ENCODE measurements around the gene APCS.
A peak's percentile ranks its signal among the peaks of the same experiment; 100 is the strongest.

The APCS gene, protein sequence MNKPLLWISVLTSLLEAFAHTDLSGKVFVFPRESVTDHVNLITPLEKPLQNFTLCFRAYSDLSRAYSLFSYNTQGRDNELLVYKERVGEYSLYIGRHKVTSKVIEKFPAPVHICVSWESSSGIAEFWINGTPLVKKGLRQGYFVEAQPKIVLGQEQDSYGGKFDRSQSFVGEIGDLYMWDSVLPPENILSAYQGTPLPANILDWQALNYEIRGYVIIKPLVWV

DNA sequence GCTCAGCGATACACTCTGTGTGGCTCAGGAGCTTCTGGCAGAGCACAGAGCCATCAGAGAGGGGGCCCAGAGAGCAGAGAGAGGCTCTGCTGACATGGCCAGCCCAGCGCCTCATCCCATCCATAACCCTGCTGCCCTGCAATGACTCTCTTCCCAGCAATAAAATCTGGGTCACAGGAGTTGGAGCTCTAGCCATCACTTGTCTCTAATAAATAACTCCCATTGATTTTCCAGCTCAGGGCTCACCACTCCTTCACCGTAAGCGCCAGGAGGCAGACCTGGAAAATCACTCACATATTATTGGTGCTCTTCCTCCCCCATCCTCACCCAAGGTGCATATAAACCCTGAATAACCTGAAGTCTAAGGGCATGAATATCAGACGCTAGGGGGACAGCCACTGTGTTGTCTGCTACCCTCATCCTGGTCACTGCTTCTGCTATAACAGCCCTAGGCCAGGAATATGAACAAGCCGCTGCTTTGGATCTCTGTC lies at the start of gene APCS:
TSS of gene APCS (plus strand) at position 366 of the 491 bp plus-strand sequence. CDS start at position 462, 96 bp downstream.
- no peak within 1 kb of the TSS for H3K4me3 ChIP-seq (replicated peaks in 1 of 2; ENCODE audit: low read depth in 2 of 2, low read length in 2 of 2)
- no peak for DNase-seq (ENCODE audit: low read depth in 2 of 2)
- TF ChIP-seq, protein P1, sequence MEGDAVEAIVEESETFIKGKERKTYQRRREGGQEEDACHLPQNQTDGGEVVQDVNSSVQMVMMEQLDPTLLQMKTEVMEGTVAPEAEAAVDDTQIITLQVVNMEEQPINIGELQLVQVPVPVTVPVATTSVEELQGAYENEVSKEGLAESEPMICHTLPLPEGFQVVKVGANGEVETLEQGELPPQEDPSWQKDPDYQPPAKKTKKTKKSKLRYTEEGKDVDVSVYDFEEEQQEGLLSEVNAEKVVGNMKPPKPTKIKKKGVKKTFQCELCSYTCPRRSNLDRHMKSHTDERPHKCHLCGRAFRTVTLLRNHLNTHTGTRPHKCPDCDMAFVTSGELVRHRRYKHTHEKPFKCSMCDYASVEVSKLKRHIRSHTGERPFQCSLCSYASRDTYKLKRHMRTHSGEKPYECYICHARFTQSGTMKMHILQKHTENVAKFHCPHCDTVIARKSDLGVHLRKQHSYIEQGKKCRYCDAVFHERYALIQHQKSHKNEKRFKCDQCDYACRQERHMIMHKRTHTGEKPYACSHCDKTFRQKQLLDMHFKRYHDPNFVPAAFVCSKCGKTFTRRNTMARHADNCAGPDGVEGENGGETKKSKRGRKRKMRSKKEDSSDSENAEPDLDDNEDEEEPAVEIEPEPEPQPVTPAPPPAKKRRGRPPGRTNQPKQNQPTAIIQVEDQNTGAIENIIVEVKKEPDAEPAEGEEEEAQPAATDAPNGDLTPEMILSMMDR (IDR thresholded peaks at IDR 0.05; ENCODE audit: low read depth, low read length), result no peak

DNA sequence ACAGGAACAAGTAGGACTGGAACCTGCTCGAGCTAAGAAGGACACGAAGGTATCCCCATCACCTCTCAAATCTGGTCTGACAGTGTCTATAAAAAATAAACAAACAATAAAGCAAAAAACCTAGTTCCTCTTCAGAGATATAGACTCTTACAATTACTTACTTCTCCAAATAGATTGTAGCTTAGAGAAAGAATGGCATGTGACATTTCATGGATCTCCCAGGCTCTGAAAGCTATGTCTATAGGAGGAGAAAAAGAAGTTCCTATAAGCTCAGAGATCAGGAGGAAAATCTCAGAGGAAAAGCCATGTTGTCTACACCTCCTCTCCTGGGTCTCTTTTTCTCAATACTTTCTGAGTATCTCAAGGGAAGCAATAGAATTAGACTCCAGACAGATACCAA lies 39.5 kb upstream of the APCS start:
- DNase-seq (ENCODE audit: low read depth in 2 of 2), result no peak
- TF ChIP-seq, protein P1 (IDR thresholded peaks at IDR 0.05; ENCODE audit: low read depth, low read length), result no peak
- no peak overlapping the region for H3K4me3 ChIP-seq (replicated peaks in 1 of 2; ENCODE audit: low read depth in 2 of 2, low read length in 2 of 2)

DNA sequence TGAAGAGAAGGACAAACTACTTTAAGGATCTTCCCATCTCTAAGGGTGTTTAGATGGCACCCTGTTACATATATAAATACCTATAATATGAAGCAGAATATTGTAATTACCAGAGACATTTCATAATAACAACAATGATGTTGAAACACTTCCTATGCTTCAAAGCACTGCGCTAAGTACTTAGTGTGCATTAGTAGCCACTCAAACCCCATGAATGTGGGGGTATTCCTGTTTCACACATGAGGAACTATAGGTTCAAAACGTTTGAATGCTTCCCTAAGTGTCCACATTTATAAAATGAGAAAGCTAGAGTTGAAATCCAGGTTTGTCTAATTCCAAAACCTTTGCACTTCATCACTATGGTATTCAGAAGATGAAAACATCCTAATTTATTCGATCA lies 33.4 kb upstream of the APCS start:
- no peak overlapping the region for H3K4me3 ChIP-seq (replicated peaks in 1 of 2; ENCODE audit: low read depth in 2 of 2, low read length in 2 of 2)
- TF ChIP-seq, protein P1 (IDR thresholded peaks at IDR 0.05; ENCODE audit: low read depth, low read length), result no peak
- peak in 1 of 2 donors; percentile 30 for DNase-seq (ENCODE audit: low read depth in 2 of 2)

DNA sequence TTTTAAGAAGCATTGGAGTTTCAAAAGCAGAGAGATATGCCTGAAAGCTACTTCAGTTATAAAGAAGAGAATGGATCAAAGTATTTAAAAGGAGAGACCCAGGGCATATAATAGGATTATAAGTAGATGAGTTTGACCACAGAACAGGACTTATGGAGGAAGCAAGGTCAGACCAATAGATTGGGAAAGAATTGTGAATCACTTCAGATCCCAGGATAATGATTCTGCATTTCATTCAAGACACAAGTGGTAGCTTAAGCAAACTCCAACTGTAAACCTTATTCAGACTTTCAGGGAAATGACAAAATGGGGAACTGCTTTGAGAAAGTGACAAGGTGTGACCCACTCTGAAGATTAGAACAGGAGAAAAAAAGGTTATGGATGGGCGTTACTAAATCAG lies 32.9 kb upstream of the APCS start:
- DNase-seq (ENCODE audit: low read depth in 2 of 2), result peak; percentile 2 to 38
- TF ChIP-seq, protein P1 (IDR thresholded peaks at IDR 0.05; ENCODE audit: low read depth, low read length), result no peak
- H3K4me3 ChIP-seq (replicated peaks in 1 of 2; ENCODE audit: low read depth in 2 of 2, low read length in 2 of 2), result no peak overlapping the region

DNA sequence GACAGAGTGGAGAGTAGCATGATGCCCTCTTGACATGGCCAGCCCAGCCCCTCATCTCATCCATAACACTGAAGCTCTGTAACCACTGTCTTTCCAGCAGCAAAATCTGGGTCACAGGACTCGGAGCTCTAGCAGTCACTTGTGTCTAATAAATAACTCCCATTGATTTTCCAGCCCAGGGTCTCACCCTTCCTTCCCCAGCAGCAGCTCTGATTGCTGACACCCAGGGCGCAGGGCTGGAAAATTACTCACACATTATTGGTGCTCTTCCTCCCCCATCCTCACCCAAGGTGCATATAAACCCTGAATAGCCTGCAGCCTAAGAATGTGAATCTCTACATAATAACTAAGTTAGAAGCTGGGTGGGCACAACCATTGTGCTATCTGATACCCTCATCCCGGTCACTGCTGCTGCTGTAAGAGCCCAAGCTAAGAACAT lies 30.7 kb upstream of the APCS start:
- DNase-seq (ENCODE audit: low read depth in 2 of 2), result no peak
- H3K4me3 ChIP-seq (replicated peaks in 1 of 2; ENCODE audit: low read depth in 2 of 2, low read length in 2 of 2), result no peak overlapping the region
- TF ChIP-seq, protein P1 (IDR thresholded peaks at IDR 0.05; ENCODE audit: low read depth, low read length), result no peak

DNA sequence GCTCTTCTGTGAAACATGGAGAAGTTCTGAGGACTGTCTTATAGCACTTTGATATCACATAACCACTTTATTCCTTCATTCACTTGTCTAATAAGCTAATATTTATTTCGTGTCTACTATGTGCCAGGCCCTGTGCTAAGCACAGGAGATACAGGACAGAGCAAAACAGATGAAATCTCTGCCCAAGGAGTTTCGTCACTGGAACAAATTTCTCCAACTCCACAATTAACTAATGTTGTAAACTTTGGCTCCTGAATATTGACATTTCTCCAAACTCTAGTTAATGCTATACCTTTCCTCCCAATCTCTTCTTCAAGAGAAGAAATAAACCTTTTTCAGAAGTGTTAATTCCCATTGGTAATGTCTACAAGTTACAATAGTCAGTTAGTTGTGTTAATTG lies 27.0 kb upstream of the APCS start:
- TF ChIP-seq, protein P1 (IDR thresholded peaks at IDR 0.05; ENCODE audit: low read depth, low read length), result no peak
- no peak for DNase-seq (ENCODE audit: low read depth in 2 of 2)
- no peak overlapping the region for H3K4me3 ChIP-seq (replicated peaks in 1 of 2; ENCODE audit: low read depth in 2 of 2, low read length in 2 of 2)

DNA sequence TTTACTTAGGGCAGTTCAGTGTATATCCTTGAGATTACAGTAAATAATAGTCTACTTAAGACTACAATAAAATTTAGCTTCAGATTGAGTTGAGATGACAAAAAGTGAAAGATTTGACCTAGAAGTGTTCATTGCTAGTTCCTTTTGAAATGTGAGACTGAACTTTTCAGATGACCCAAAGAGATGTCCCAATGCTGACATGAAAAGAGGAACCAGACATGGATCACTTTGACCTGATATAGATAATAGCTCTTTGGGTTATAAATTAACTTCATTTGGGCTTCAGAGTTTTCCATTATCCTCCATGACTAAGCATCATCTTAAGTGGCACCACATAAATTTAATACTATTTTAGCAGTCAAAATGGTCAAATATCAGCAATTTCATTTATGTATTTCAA lies 26.1 kb upstream of the APCS start:
- DNase-seq (ENCODE audit: low read depth in 2 of 2), result no peak
- TF ChIP-seq, protein P1 (IDR thresholded peaks at IDR 0.05; ENCODE audit: low read depth, low read length), result no peak
- H3K4me3 ChIP-seq (replicated peaks in 1 of 2; ENCODE audit: low read depth in 2 of 2, low read length in 2 of 2), result no peak overlapping the region

Measured in cardiac fibroblast (primary cell).